ENCODE results near the gene C6orf163.
"Not testable (repeated sequence)": the region's sequence is repeated elsewhere in the genome, so short reads cannot be mapped to it uniquely, and the experiment has no call there.

Gene C6orf163

DNA sequence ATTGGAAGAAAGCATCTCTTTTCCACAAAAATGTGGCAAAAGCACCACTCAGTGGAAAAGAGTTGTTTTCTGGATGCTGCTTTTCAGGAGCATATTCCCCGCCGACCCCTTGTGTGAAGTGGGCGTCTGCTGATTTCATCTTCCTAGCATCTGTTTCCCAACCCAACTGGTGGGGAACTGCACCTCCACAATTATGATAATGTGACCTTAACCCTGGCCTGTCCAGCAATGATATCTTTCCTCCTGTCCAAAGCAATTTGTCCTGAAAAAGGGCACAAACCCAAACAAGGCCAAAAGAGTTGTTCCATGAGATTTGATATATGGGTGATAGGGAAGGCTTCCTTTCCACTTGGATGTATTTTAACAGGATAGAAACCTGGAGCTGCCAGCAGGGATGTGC is 29.5 kb upstream of the C6orf163 start:
- TF ChIP-seq, protein P1, sequence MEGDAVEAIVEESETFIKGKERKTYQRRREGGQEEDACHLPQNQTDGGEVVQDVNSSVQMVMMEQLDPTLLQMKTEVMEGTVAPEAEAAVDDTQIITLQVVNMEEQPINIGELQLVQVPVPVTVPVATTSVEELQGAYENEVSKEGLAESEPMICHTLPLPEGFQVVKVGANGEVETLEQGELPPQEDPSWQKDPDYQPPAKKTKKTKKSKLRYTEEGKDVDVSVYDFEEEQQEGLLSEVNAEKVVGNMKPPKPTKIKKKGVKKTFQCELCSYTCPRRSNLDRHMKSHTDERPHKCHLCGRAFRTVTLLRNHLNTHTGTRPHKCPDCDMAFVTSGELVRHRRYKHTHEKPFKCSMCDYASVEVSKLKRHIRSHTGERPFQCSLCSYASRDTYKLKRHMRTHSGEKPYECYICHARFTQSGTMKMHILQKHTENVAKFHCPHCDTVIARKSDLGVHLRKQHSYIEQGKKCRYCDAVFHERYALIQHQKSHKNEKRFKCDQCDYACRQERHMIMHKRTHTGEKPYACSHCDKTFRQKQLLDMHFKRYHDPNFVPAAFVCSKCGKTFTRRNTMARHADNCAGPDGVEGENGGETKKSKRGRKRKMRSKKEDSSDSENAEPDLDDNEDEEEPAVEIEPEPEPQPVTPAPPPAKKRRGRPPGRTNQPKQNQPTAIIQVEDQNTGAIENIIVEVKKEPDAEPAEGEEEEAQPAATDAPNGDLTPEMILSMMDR (IDR thresholded peaks at IDR 0.05; ENCODE audit: poor library complexity, severe bottlenecking) = no peak
- H3K27ac ChIP-seq (ENCODE audit: poor library complexity, severe bottlenecking) = no peak overlapping the region
- no peaks in the 10 kb centered on the region for H3K4me1 ChIP-seq (ENCODE audit: insufficient read depth, poor library complexity, severe bottlenecking)

DNA sequence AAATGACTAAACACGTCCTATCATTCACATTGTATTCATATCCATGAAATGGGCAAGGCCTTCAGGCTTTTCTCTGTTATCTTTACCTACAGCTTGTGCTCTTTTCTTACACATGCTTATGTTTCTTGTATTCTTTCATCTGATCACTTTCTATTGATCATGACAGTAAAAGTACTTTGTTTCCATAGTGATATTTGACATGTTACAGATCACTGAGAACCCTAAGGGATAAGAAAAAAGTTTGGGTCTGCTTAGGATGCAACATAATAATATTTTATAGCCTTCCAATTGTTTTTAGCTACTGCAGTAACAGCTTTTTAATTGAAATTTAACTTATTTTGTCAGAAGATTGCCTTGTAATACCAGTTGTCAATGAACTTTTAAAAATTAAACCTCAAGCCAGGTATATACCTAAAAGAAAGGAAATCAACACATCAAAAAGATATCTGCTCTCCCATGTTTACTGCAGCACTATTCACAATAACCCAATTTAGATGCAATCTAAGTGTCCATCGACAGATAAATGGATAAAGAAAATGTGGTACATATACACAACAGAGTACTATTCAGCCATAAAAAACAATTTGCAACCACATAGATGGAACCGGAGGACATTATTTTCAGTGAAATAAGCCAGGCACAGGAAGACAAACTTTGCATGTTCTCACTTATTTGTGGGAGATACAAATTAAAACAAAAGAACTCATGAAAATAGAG is 25.2 kb upstream of the C6orf163 start:
- Histone ChIP-seq H3K9me3 (ENCODE audit: severe bottlenecking) (no peaks in the 10 kb centered on the region), H3K27ac (ENCODE audit: poor library complexity, severe bottlenecking) (no peak overlapping the region), H3K27me3 (ENCODE audit: insufficient read depth, poor library complexity, severe bottlenecking) (no peaks in the 10 kb centered on the region), H3K36me3 (ENCODE audit: low read depth) (no peaks in the 10 kb centered on the region), H3K4me1 (ENCODE audit: insufficient read depth, poor library complexity, severe bottlenecking) (peaks cover 2% of the 10 kb centered on the region), H3K4me3 (ENCODE audit: severe bottlenecking) (no peak overlapping the region)
- no peak for ATAC-seq (ENCODE audit: low read depth)
- TF ChIP-seq, protein P1 (IDR thresholded peaks at IDR 0.05; ENCODE audit: poor library complexity, severe bottlenecking) = no peak
- no peak for DNase-seq (ENCODE audit: low spot score)

More for the DNA sequence above, 29.5 kb upstream of the C6orf163 start:
- DNase-seq (ENCODE audit: low spot score) = no peak
- peaks cover 3% of the 10 kb centered on the region for H3K9me3 ChIP-seq (ENCODE audit: severe bottlenecking)
- ATAC-seq (ENCODE audit: low read depth) = no peak
- H3K4me3 ChIP-seq (ENCODE audit: severe bottlenecking) = no peak overlapping the region
- H3K27me3 ChIP-seq (ENCODE audit: insufficient read depth, poor library complexity, severe bottlenecking) = peaks cover 14% of the 10 kb centered on the region
- no peaks in the 10 kb centered on the region for H3K36me3 ChIP-seq (ENCODE audit: low read depth)

DNA sequence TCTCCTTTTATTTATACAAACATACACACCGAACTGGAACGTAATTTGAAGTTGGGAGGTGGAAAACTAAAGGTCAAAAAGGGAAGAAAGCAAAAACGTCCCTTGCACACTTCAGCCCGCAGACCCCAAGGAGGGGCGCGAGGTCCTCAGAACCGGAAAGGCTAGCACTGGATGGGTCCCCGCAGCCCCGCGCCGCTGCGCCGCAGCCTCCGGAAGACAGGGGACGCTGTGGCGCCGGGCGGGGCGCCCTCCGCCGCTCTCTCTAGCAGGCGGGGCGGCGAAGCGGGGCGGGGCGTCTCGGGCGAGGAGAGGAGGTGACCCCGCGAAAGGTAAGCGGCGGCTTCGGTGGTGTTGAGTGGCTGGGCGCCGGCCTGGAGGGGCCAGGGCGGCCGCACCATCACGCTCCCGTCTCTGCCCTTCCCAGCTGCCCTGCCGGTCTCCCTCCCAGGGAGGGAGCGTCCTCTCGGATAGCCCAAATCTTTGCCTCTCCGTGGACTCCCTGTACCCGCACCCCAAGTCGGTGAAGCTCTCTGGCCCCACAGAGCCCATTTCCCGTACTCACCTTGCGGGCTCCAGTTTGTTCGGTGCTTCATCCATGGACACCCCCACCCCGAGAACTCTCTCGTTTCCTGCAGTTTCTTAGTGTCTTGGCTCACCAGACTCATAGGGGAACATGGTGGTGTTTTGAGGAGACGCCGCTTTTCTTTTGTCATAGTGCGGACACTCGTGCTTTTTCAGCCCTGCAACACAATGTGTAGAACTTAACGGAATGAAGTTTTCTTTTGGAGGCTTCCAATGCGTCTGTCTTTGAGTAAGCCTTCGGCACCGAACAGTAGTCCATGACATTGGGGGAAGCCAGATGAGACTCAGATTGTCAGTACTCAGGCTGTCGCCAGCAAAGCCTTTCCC is 22.1 kb upstream of the C6orf163 start, which contains the start of gene SMIM8:
SMIM8 (plus strand) TSS at position 285 of the 909 bp plus-strand sequence. CDS start 14,444 bp downstream, outside the sequence.
- Histone ChIP-seq H3K36me3 (ENCODE audit: low read depth) (no peaks in the 10 kb centered on the region), H3K4me3 (ENCODE audit: severe bottlenecking) (peak within 1 kb of the TSS; percentile 84), H3K4me1 (ENCODE audit: insufficient read depth, poor library complexity, severe bottlenecking) (peaks cover 2% of the 10 kb centered on the region), H3K9me3 (ENCODE audit: severe bottlenecking) (no peaks in the 10 kb centered on the region), H3K27me3 (ENCODE audit: insufficient read depth, poor library complexity, severe bottlenecking) (no peaks in the 10 kb centered on the region), H3K27ac (ENCODE audit: poor library complexity, severe bottlenecking) (no peak within 1 kb of the TSS)
- ATAC-seq (ENCODE audit: low read depth) = peak; percentile 98
- TF ChIP-seq, protein P1 (IDR thresholded peaks at IDR 0.05; ENCODE audit: poor library complexity, severe bottlenecking) = peak; percentile 99
- peak; percentile 88 for DNase-seq (ENCODE audit: low spot score)

DNA sequence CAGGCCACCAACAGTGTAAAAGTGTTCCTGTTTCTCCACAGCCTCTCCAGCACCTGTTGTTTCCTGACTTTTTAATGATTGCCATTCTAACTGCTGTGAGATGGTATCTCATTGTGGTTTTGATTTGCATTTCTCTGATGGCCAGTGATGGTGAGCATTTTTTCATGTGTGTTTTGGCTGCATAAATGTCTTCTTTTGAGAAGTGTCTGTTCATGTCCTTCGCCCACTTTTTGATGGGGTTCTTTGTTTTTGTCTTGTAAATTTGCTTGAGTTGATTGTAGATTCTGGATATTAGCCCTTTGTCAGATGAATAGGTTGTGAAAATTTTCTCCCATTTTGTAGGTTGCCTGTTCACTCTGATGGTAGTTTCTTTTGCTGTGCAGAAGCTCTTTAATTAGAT is 20.7 kb upstream of the C6orf163 start:
- not testable (repeated sequence) for H3K4me1 ChIP-seq (ENCODE audit: insufficient read depth, poor library complexity, severe bottlenecking); H3K27me3 ChIP-seq (ENCODE audit: insufficient read depth, poor library complexity, severe bottlenecking); H3K36me3 ChIP-seq (ENCODE audit: low read depth); DNase-seq (ENCODE audit: low spot score); H3K4me3 ChIP-seq (ENCODE audit: severe bottlenecking); ATAC-seq (ENCODE audit: low read depth); H3K27ac ChIP-seq (ENCODE audit: poor library complexity, severe bottlenecking); H3K9me3 ChIP-seq (ENCODE audit: severe bottlenecking)

DNA sequence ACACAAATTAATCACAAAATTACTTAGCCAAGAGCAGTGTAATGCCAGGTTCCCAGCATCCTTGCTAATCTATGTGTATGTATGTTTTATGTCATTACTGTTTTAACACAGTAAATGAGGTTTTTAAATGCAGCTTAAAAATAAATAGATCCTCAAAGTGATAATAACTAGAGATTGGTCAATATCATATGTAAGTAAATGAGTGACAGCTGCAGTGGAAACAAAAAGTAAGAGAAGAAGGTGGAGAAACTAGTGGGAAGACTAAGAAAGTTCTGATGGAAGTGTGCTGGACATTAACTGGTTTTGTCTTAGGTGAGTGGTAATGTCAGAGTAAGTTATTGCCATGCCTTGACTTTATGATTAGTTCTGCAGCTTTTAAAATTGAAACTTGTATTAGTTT is 13.7 kb upstream of the C6orf163 start:
- ATAC-seq (ENCODE audit: low read depth) = no peak
- peaks cover 3% of the 10 kb centered on the region for H3K4me1 ChIP-seq (ENCODE audit: insufficient read depth, poor library complexity, severe bottlenecking)

More for the DNA sequence above, 13.7 kb upstream of the C6orf163 start:
- DNase-seq (ENCODE audit: low spot score) = no peak
- Histone ChIP-seq H3K9me3 (ENCODE audit: severe bottlenecking) (no peaks in the 10 kb centered on the region), H3K36me3 (ENCODE audit: low read depth) (no peaks in the 10 kb centered on the region), H3K4me3 (ENCODE audit: severe bottlenecking) (no peak overlapping the region), H3K27me3 (ENCODE audit: insufficient read depth, poor library complexity, severe bottlenecking) (no peaks in the 10 kb centered on the region), H3K27ac (ENCODE audit: poor library complexity, severe bottlenecking) (no peak overlapping the region)
- TF ChIP-seq, protein P1 (IDR thresholded peaks at IDR 0.05; ENCODE audit: poor library complexity, severe bottlenecking) = no peak
